GM23338 (cell line): ENCODE data around the gene GRIA4. TPM values are rescaled to one million over a fixed set of nuclear protein-coding genes. Genes with fewer than 3 reads are reported as not detected.
A peak's percentile ranks its signal among the peaks of the same experiment; 100 is the strongest.
"Not testable (repeated sequence)": the region's sequence is repeated elsewhere in the genome, so short reads cannot be mapped to it uniquely, and the experiment has no call there.

Experiments used
- ATAC-seq: fragments of 200-7000 bp; cut with Tn5 transposase; 3 replicates; pipeline ENCODE4 v1.9.1; 2020
- DNase-seq: peaks from one replicate; pipeline ENCODE4 v3.0.0-alpha.2; 2015; ENCODE audit warnings: low spot score
- H2AFZ ChIP-seq: fragments of 200-600 bp; sonication (generic); 2 replicates; pipeline ENCODE4 v1.8.0; 2016; ENCODE audit warnings: antibody characterized with exemption, mild to moderate bottlenecking, moderate library complexity
- H3F3A ChIP-seq: fragments of 200-600 bp; sonication (generic); replicated peaks from 2 replicates; pipeline ENCODE4 v1.8.0; 2017; ENCODE audit warnings: antibody characterized with exemption, mixed run types, low read depth
- H3K27ac ChIP-seq: fragments of 200-600 bp; sonication (generic); 2 replicates; pipeline ENCODE4 v1.6.1; 2016; ENCODE audit warnings: low read depth
- H3K27me3 ChIP-seq: fragments of 200-600 bp; sonication (generic); 2 replicates; pipeline ENCODE4 v1.8.0; 2016; ENCODE audit warnings: mild to moderate bottlenecking, mixed run types, moderate library complexity; ENCODE audit not compliant: insufficient read depth
- H3K36me3 ChIP-seq: fragments of 200-600 bp; sonication (generic); 2 replicates; pipeline ENCODE4 v1.8.0; 2016; ENCODE audit warnings: mild to moderate bottlenecking; ENCODE audit not compliant: insufficient read depth
- H3K4me1 ChIP-seq: fragments of 200-600 bp; sonication (generic); 2 replicates; pipeline ENCODE4 v1.8.0; 2016; ENCODE audit warnings: mild to moderate bottlenecking, moderate library complexity; ENCODE audit not compliant: insufficient read depth
- H3K4me2 ChIP-seq: fragments of 200-600 bp; sonication (generic); 2 replicates; pipeline ENCODE4 v1.7.1; 2017; ENCODE audit warnings: mixed run types
- H3K4me3 ChIP-seq: fragments of 200-600 bp; sonication (generic); 2 replicates; pipeline ENCODE4 v1.6.1; 2016; ENCODE audit warnings: mixed run types
- H3K79me2 ChIP-seq: fragments of 200-600 bp; sonication (generic); replicated peaks from 2 replicates; pipeline ENCODE4 v1.8.0; 2017; ENCODE audit warnings: mild to moderate bottlenecking; ENCODE audit not compliant: insufficient read depth
- H3K9me2 ChIP-seq: fragments of 200-600 bp; sonication (generic); 2 replicates; pipeline ENCODE4 v1.8.0; 2017; ENCODE audit not compliant: insufficient read depth
- H4K20me1 ChIP-seq: fragments of 200-600 bp; sonication (generic); replicated peaks from 2 replicates; pipeline ENCODE4 v1.8.0; 2017; ENCODE audit warnings: mild to moderate bottlenecking; ENCODE audit not compliant: insufficient read depth
- H3K27ac Mint-ChIP-seq: 2 replicates; pipeline ENCODE4 v1.8.0; 2020; ENCODE audit warnings: inconsistent platforms, mild to moderate bottlenecking, moderate library complexity, mixed read lengths
- H3K27me3 Mint-ChIP-seq: 3 replicates; pipeline ENCODE4 v1.8.0; 2022; ENCODE audit warnings: low read depth, mild to moderate bottlenecking, moderate library complexity, mixed read lengths, inconsistent platforms; ENCODE audit not compliant: insufficient read depth, poor library complexity
- H3K36me3 Mint-ChIP-seq: 3 replicates; pipeline ENCODE4 v1.8.0; 2021; ENCODE audit warnings: low read depth, mild to moderate bottlenecking, inconsistent platforms, moderate library complexity, mixed read lengths
- H3K4me1 Mint-ChIP-seq: 3 replicates; pipeline ENCODE4 v1.8.0; 2020; ENCODE audit warnings: mild to moderate bottlenecking, inconsistent platforms, mixed read lengths
- H3K4me3 Mint-ChIP-seq: 3 replicates; pipeline ENCODE4 v1.8.0; 2021; ENCODE audit warnings: moderate library complexity, mild to moderate bottlenecking, inconsistent platforms, mixed read lengths
- H3K9me3 Mint-ChIP-seq: 3 replicates; pipeline ENCODE4 v1.8.0; 2020; ENCODE audit warnings: moderate library complexity, mild to moderate bottlenecking, inconsistent platforms, mixed read lengths
- CREB1 ChIP-seq: fragments of 250-450 bp; sonication (Bioruptor Pico); IDR thresholded peaks from 2 replicates; pipeline ENCODE4 v1.5.0; 2020; ENCODE audit warnings: low read depth, mild to moderate bottlenecking, moderate library complexity
- NANOG ChIP-seq: IDR thresholded peaks from 2 replicates; pipeline ENCODE4 v1.6.1; 2016; ENCODE audit warnings: antibody characterized with exemption, borderline replicate concordance
- ZNF331 ChIP-seq: fragments of 250-450 bp; sonication (Bioruptor Pico); IDR thresholded peaks from 2 replicates; pipeline ENCODE4 v1.5.0; 2020; ENCODE audit warnings: low read depth, mild to moderate bottlenecking, moderate library complexity
- ZNF462 ChIP-seq: fragments of 250-450 bp; sonication (Bioruptor Pico); IDR thresholded peaks from 2 replicates; pipeline ENCODE4 v1.5.0; 2020; ENCODE audit warnings: mild to moderate bottlenecking, moderate library complexity
- polyA plus RNA-seq: library from polyadenylated mRNA; unstranded; fragments of >200 nt; fragmentation: Nextera tagmentation; extraction: Ambion mirVana; gene quantifications from 2 replicates; pipeline ENCODE4 v1.2.1, GENCODE V29; 2016
- total RNA-seq: library from RNA; depleted of rRNA; stranded (reverse); fragments of >200 nt; shearing (Covaris generic); gene quantifications from 2 replicates; pipeline ENCODE4 v1.2.3, GENCODE V29; 2014
- TF ChIP-seq, protein P1 (sequence below), 2 experiments: fragments of 200-600 bp in 1 of 2; sonication (generic) in 1 of 2; conservative IDR thresholded peaks; 2 replicates each; pipeline versions ENCODE4 v1.5.1 to v1.6.1; 2016 to 2017; ENCODE audit warnings: antibody characterized with exemption in 2 of 2, low read depth in 2 of 2, mild to moderate bottlenecking in 2 of 2, moderate library complexity in 1 of 2

The GRIA4 gene
- total and polyA plus RNA-seq, 2 experiments from 2014 or later: 17.8 to 71.1 TPM

DNA sequence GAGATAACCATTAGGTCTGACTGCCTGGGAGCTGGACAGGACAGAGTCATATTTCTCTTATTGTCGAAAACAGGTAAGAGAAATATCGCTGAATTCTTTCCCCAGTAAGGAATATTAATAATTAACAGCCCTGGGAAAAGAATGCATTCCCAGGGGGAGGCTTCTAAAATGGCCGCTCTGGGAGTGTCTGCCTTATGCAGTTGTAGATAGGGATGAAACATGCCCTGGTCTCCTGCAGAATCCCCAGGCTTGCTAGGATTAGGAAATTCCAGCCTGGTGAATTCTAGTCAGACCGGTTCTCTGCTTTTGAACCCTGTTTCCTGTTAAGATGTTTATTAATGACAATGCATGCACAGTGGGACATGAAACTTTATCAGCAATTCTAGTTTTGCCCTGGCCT, 393.2 kb downstream of the GRIA4 start:
- not testable (repeated sequence) for H3K4me3 ChIP-seq, H3K27ac ChIP-seq, H3K4me2 ChIP-seq, H4K20me1 ChIP-seq, H2AFZ ChIP-seq, H3F3A ChIP-seq, ATAC-seq, H3K27me3 Mint-ChIP-seq, H3K27me3 ChIP-seq, H3K4me1 ChIP-seq, H3K9me2 ChIP-seq, H3K4me3 Mint-ChIP-seq
- H3K79me2 ChIP-seq: peaks cover 29% of the 10 kb centered on the region
- Mint-ChIP-seq H3K4me1 (peaks cover 12% of the 10 kb centered on the region), H3K36me3 (peaks cover 75% of the 10 kb centered on the region), H3K27ac (peak overlapping the region; percentile 16), H3K9me3 (peaks cover 33% of the 10 kb centered on the region)
- peak; percentile 37 for DNase-seq
- peaks cover 22% of the 10 kb centered on the region; the same call in 1 of the 2 replicates for H3K36me3 ChIP-seq
- TF ChIP-seq CREB1 (CRISPR knock-in tag) (peak; percentile 17; the same call in 1 of the 2 replicates), ZNF331 (CRISPR knock-in tag) (peak; percentile 43; the same call in 1 of the 2 replicates), ZNF462 (CRISPR knock-in tag) (0 out of 2 replicates have a peak, but pooled peaks have one; percentile 45)

- H4K20me1 ChIP-seq: peaks cover 11% of the 10 kb centered on the region
- no peak overlapping the region for H3K4me2 ChIP-seq
- H3K9me2 ChIP-seq: no peaks in the 10 kb centered on the region
- no peak overlapping the region for H3K27ac Mint-ChIP-seq
- ATAC-seq (no peak), DNase-seq (no peak)
- H3K27ac ChIP-seq: no peak overlapping the region
- peaks cover 45% of the 10 kb centered on the region for H3K36me3 Mint-ChIP-seq
- H2AFZ ChIP-seq: no peak overlapping the region
- H3K9me3 Mint-ChIP-seq: no peaks in the 10 kb centered on the region
- H3F3A ChIP-seq: no peaks in the 10 kb centered on the region
- peaks cover 11% of the 10 kb centered on the region for H3K4me1 ChIP-seq
- H3K4me1 Mint-ChIP-seq: peaks cover 27% of the 10 kb centered on the region
- H3K36me3 ChIP-seq: peaks cover 21% of the 10 kb centered on the region; the same call in 1 of the 2 replicates
- H3K79me2 ChIP-seq: peaks cover 80% of the 10 kb centered on the region
- no peak overlapping the region for H3K4me3 Mint-ChIP-seq
- H3K27me3 Mint-ChIP-seq: no peaks in the 10 kb centered on the region
- H3K27me3 ChIP-seq: no peaks in the 10 kb centered on the region
- H3K4me3 ChIP-seq: no peak overlapping the region
- TF ChIP-seq, protein P1, sequence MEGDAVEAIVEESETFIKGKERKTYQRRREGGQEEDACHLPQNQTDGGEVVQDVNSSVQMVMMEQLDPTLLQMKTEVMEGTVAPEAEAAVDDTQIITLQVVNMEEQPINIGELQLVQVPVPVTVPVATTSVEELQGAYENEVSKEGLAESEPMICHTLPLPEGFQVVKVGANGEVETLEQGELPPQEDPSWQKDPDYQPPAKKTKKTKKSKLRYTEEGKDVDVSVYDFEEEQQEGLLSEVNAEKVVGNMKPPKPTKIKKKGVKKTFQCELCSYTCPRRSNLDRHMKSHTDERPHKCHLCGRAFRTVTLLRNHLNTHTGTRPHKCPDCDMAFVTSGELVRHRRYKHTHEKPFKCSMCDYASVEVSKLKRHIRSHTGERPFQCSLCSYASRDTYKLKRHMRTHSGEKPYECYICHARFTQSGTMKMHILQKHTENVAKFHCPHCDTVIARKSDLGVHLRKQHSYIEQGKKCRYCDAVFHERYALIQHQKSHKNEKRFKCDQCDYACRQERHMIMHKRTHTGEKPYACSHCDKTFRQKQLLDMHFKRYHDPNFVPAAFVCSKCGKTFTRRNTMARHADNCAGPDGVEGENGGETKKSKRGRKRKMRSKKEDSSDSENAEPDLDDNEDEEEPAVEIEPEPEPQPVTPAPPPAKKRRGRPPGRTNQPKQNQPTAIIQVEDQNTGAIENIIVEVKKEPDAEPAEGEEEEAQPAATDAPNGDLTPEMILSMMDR (conservative IDR thresholded peaks at IDR 0.05; ENCODE audit: low read depth in 2 of 2): no peak
- no peak for TF ChIP-seq NANOG
Measured at GRCh38 chr11:106011481-106011880, 401.6 kb downstream of the GRIA4 start.
